DOHH2 (cell line): Measurements from ENCODE around the gene CRCP.
A peak's percentile ranks its signal among the peaks of the same experiment; 100 is the strongest.
"Not testable (repeated sequence)": the region's sequence is repeated elsewhere in the genome, so short reads cannot be mapped to it uniquely, and the experiment has no call there.

Source experiments
- H3F3A ChIP-seq: fragments of 200-600 bp; sonication (generic), shearing (Covaris generic); 2 replicates; pipeline ENCODE4 v1.6.0; 2016; ENCODE audit warnings: antibody characterized with exemption, mild to moderate bottlenecking; ENCODE audit not compliant: control insufficient read depth, insufficient read depth
- H3K27ac ChIP-seq: fragments of 200-600 bp; sonication (generic); 2 replicates; pipeline ENCODE4 v1.5.1; 2014; ENCODE audit warnings: low read depth, mild to moderate bottlenecking, low read length, moderate library complexity
- H3K27me3 ChIP-seq: fragments of 200-600 bp; sonication (generic); 2 replicates; pipeline ENCODE4 v1.6.1; 2014; ENCODE audit warnings: mild to moderate bottlenecking, low read length, mixed read lengths; ENCODE audit not compliant: control insufficient read depth
- H3K36me3 ChIP-seq: fragments of 200-600 bp; sonication (generic); 2 replicates; pipeline ENCODE4 v1.6.1; 2014; ENCODE audit warnings: mild to moderate bottlenecking, low read length, moderate library complexity, mixed read lengths; ENCODE audit not compliant: control insufficient read depth
- H3K4me1 ChIP-seq: fragments of 200-600 bp; sonication (generic); 2 replicates; pipeline ENCODE4 v1.6.1; 2014; ENCODE audit warnings: mild to moderate bottlenecking, low read length, mixed read lengths; ENCODE audit not compliant: control insufficient read depth
- H3K4me2 ChIP-seq: fragments of 200-600 bp; sonication (generic); 2 replicates; pipeline ENCODE4 v1.6.0; 2014; ENCODE audit warnings: mild to moderate bottlenecking, low read length, moderate library complexity
- H3K4me3 ChIP-seq: fragments of 200-600 bp; sonication (generic); 2 replicates; pipeline ENCODE4 v1.5.1; 2014; ENCODE audit warnings: mild to moderate bottlenecking, low read length, mixed read lengths
- H3K79me2 ChIP-seq: fragments of 200-600 bp; sonication (generic); 2 replicates; pipeline ENCODE4 v1.6.1; 2014; ENCODE audit warnings: mild to moderate bottlenecking, low read length, mixed read lengths; ENCODE audit not compliant: control insufficient read depth
- H3K9me2 ChIP-seq: fragments of 200-600 bp; sonication (generic); replicated peaks from 2 replicates; pipeline ENCODE4 v1.6.1; 2014; ENCODE audit warnings: mild to moderate bottlenecking, low read length, mixed read lengths; ENCODE audit not compliant: control insufficient read depth
- H3K9me3 ChIP-seq: fragments of 200-600 bp; sonication (generic); 2 replicates; pipeline ENCODE4 v1.6.1; 2014; ENCODE audit warnings: antibody characterized with exemption, low read length, mixed read lengths; ENCODE audit not compliant: control insufficient read depth, insufficient read depth
- H4K20me1 ChIP-seq: fragments of 200-600 bp; sonication (generic); 2 replicates; pipeline ENCODE4 v1.6.0; 2014; ENCODE audit warnings: low read depth, mild to moderate bottlenecking, antibody characterized with exemption, low read length, moderate library complexity; ENCODE audit not compliant: control insufficient read depth, insufficient read depth
- CTCF ChIP-seq: fragments of 200-600 bp; sonication (generic); IDR thresholded peaks from one replicate; pipeline ENCODE4 v1.5.1; 2014; ENCODE audit warnings: antibody characterized with exemption, mild to moderate bottlenecking, low read depth, low read length; ENCODE audit not compliant: poor library complexity, severe bottlenecking
- EZH2phosphoT487 ChIP-seq: fragments of 200-600 bp; sonication (generic); IDR thresholded peaks from 2 replicates; pipeline ENCODE4 v1.6.1; 2017; ENCODE audit warnings: borderline replicate concordance, mild to moderate bottlenecking, antibody characterized with exemption, low read length, moderate library complexity, mixed read lengths

CRCP gene

GRCh38 chr7:66105263-66105748 lies 9.3 kb upstream of the CRCP start:
- Histone ChIP-seq H3K4me1 (peaks cover 7% of the 10 kb centered on the region), H3K27ac (no peak overlapping the region), H4K20me1 (no peaks in the 10 kb centered on the region), H3F3A (0 out of 2 replicates have a peak, but pooled peaks cover 3% of the 10 kb centered on the region), H3K79me2 (no peaks in the 10 kb centered on the region), H3K36me3 (no peaks in the 10 kb centered on the region), H3K9me3 (no peaks in the 10 kb centered on the region), H3K27me3 (peaks cover 3% of the 10 kb centered on the region; the same call in 1 of the 2 replicates), H3K9me2 (no peaks in the 10 kb centered on the region), H3K4me3 (no peak overlapping the region), H3K4me2 (no peak overlapping the region)
- TF ChIP-seq EZH2phosphoT487 (no peak), CTCF (no peak)

GRCh38 chr7:66108410-66108809 lies 6.2 kb upstream of the CRCP start:
- H3K79me2 ChIP-seq, H3K27me3 ChIP-seq, H4K20me1 ChIP-seq, H3F3A ChIP-seq, H3K9me3 ChIP-seq, H3K9me2 ChIP-seq, H3K36me3 ChIP-seq, H3K4me2 ChIP-seq, H3K4me3 ChIP-seq, H3K4me1 ChIP-seq, H3K27ac ChIP-seq: not testable (repeated sequence)

- Histone ChIP-seq H3K4me3 (no peak overlapping the region), H3K79me2 (peaks cover 16% of the 10 kb centered on the region), H3F3A (no peaks in the 10 kb centered on the region), H3K4me1 (peaks cover 8% of the 10 kb centered on the region), H3K9me2 (no peaks in the 10 kb centered on the region), H3K9me3 (no peaks in the 10 kb centered on the region), H3K27me3 (peaks cover 3% of the 10 kb centered on the region; the same call in 1 of the 2 replicates), H4K20me1 (peaks cover 2% of the 10 kb centered on the region; the same call in 1 of the 2 replicates), H3K27ac (no peak overlapping the region), H3K4me2 (no peak overlapping the region), H3K36me3 (peaks cover 10% of the 10 kb centered on the region)
- TF ChIP-seq CTCF (no peak), EZH2phosphoT487 (no peak)
Observed at GRCh38 chr7:66110856-66111255, 3.8 kb upstream of the CRCP start.

- Histone ChIP-seq H3K79me2 (peaks cover 76% of the 10 kb centered on the region), H3K36me3 (peaks cover 54% of the 10 kb centered on the region), H3K4me2 (peak overlapping the region; percentile 75), H3K4me3 (peak overlapping the region; percentile 5; the same call in 1 of the 2 replicates), H4K20me1 (peaks cover 31% of the 10 kb centered on the region), H3K4me1 (peaks cover 38% of the 10 kb centered on the region)
- not testable (repeated sequence) for H3K27ac ChIP-seq, H3K9me2 ChIP-seq, H3K9me3 ChIP-seq, H3F3A ChIP-seq, H3K27me3 ChIP-seq
Observed at GRCh38 chr7:66116680-66117420, 2.2 kb downstream of the CRCP start.
